Uterus (tissue), 2 donors: ENCODE data around the gene DDX59.

Experiments used
- CTCF ChIP-seq, 4 experiments: fragments of 200-600 bp in 2 of 4; fragments of 450-650 bp in 2 of 4; sonication (generic) in 2 of 4; IDR thresholded peaks; one replicate each; pipeline ENCODE4 v1.5.1; 2016 to 2019; ENCODE audit warnings: antibody characterized with exemption in 4 of 4, mild to moderate bottlenecking in 2 of 4, moderate library complexity in 1 of 4
- POLR2A ChIP-seq, 2 donors: fragments of 450-650 bp; IDR thresholded peaks; one replicate each; pipeline ENCODE4 v1.6.1; 2016; ENCODE audit warnings: antibody characterized with exemption in 2 of 2, mild to moderate bottlenecking in 1 of 2, moderate library complexity in 1 of 2

GRCh38 chr1:200708161-200708560 lies 38.5 kb upstream of the DDX59 start:
- TF ChIP-seq CTCF (IDR thresholded peaks at IDR 0.05): no peak
- TF ChIP-seq POLR2A (IDR thresholded peaks at IDR 0.05): no peak
